PC-9 (cell line): ENCODE data around the gene GMDS. TPM values are rescaled to one million over a fixed set of nuclear protein-coding genes. Genes with fewer than 3 reads are reported as not detected.
A peak's percentile ranks its signal among the peaks of the same experiment; 100 is the strongest.

Experiments used
- BruUV-seq: library from RNA; stranded (reverse); fragments of 400-500 nt; replicated peaks from 2 replicates; lab custom pipeline; 2021; lab: Mats Ljungman, UMichigan
- CTCF ChIA-PET: fragments of 300-600 bp; sonication (Branson Sonifier 250); formaldehyde crosslinking; loops from one replicate; lab custom pipeline; 2022; ENCODE audit warnings: antibody characterized with exemption; lab: Charles Lee
- POLR2A ChIA-PET: fragments of 300-600 bp; sonication (Branson Sonifier 250); formaldehyde crosslinking; loops from one replicate; lab custom pipeline; 2022; ENCODE audit warnings: antibody characterized with exemption; ENCODE audit not compliant: unreplicated experiment; lab: Charles Lee
- DNase-seq, 2 experiments: peaks; one replicate each; pipeline versions ENCODE4 v3.0.0 to v3.0.0-alpha.2; 2015 to 2022; ENCODE audit warnings: mixed read lengths in 1 of 2
- H2AFZ ChIP-seq: fragments of 200-600 bp; sonication (generic); 2 replicates; pipeline ENCODE4 v1.8.1; 2017; ENCODE audit warnings: antibody characterized with exemption
- H3F3A ChIP-seq: fragments of 200-600 bp; sonication (generic); 2 replicates; pipeline ENCODE4 v1.8.1; 2017; ENCODE audit warnings: antibody characterized with exemption, mild to moderate bottlenecking, low read depth; ENCODE audit not compliant: insufficient read depth
- H3K27ac ChIP-seq: fragments of 200-600 bp; sonication (generic); 2 replicates; pipeline ENCODE4 v1.6.1; 2016; ENCODE audit warnings: mixed run types
- H3K27me3 ChIP-seq: fragments of 200-600 bp; sonication (generic); 2 replicates; pipeline ENCODE4 v1.6.1; 2016; ENCODE audit warnings: low read depth, mixed run types; ENCODE audit not compliant: insufficient read depth
- H3K36me3 ChIP-seq: fragments of 200-600 bp; sonication (generic); 2 replicates; pipeline ENCODE4 v1.6.1; 2016; ENCODE audit warnings: low read depth, mixed run types
- H3K4me1 ChIP-seq: fragments of 200-600 bp; sonication (generic); replicated peaks from 2 replicates; pipeline ENCODE4 v1.6.1; 2016; ENCODE audit warnings: mixed run types; ENCODE audit not compliant: insufficient read depth
- H3K4me2 ChIP-seq: fragments of 200-600 bp; sonication (generic); 2 replicates; pipeline ENCODE4 v1.6.1; 2017; ENCODE audit warnings: mixed run types
- H3K4me3 ChIP-seq: fragments of 200-600 bp; sonication (generic); 2 replicates; pipeline ENCODE4 v1.6.1; 2016; ENCODE audit warnings: mixed run types
- H3K79me2 ChIP-seq: fragments of 200-600 bp; sonication (generic); 2 replicates; pipeline ENCODE4 v1.6.1; 2017; ENCODE audit warnings: low read depth, mixed run types
- H3K9me2 ChIP-seq: fragments of 200-600 bp; sonication (generic); 2 replicates; pipeline ENCODE4 v1.8.1; 2017; ENCODE audit warnings: mild to moderate bottlenecking; ENCODE audit not compliant: insufficient read depth
- H3K9me3 ChIP-seq: fragments of 200-600 bp; sonication (generic); 2 replicates; pipeline ENCODE4 v1.8.1; 2016; ENCODE audit warnings: low read depth; ENCODE audit not compliant: insufficient read depth
- H4K20me1 ChIP-seq: fragments of 200-600 bp; sonication (generic); 2 replicates; pipeline ENCODE4 v1.8.1; 2017; ENCODE audit not compliant: insufficient read depth
- EZH2 ChIP-seq: fragments of 200-600 bp; sonication (generic); IDR thresholded peaks from 2 replicates; pipeline ENCODE4 v1.8.0; 2017; ENCODE audit warnings: antibody characterized with exemption, low read depth
- intact Hi-C: fragments of 100-400 bp; cut with micrococcal nuclease; formaldehyde crosslinking; loops from one replicate; pipeline ENCODE4 v1.10.0; 2022; ENCODE audit not compliant: unreplicated experiment
- total RNA-seq: library from RNA; stranded (reverse); gene quantifications from 2 replicates; pipeline ENCODE4 v1.2.3, GENCODE V29; 2021
- TF ChIP-seq, protein P1 (sequence below): fragments of 200-600 bp; sonication (generic); conservative IDR thresholded peaks from 2 replicates; pipeline ENCODE4 v1.6.1; 2017; ENCODE audit warnings: mixed run types, antibody characterized with exemption, mild to moderate bottlenecking, moderate library complexity

Gene GMDS
- total RNA-seq, 1 experiment from 2014 or later = 30.1 TPM

DNA sequence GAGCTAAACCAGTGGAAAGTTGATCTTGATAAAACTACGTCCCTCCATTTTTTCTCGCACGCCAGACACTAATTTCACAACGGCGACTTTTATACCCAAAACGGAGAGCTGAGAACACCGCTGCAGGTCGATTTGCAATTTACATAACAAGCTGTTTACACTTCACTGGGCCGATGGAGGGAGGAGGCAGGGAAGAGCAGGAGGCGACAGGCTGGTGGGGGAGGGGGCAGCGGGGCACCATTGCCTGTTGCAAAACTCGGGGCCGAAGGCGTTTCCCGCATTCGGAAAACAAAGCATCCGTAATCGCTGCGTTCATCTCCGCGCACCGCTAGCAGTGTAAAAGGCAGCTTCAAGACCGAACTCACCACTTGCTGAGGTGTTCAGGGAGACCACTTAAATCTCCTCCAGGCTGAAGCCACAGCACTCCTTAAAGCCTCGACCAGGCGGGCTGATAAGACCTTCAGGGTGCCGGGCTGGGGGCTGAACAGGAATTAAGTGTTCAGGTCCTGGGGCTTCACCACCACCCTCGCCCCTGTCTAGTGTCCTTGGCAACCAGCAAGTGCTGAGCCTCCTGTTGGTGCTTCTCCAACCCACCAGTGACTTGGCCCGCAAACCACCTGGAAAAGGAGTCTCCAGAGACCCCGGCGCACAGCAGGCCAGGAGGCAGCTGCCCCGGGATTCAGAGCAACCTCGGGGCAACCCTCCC is 637.7 kb downstream of the GMDS start:
- intact Hi-C loops = loop anchor here (1.0 to 10.0 kb wide), 6 partner anchors 63 to 1027 kb away; no protein-coding TSS in a partner anchor
- H3K4me2 ChIP-seq = peak overlapping the region; percentile 66
- CTCF ChIA-PET = interaction anchor here (0.9 kb wide), 1 partner anchor 79 kb away, joined by 6 read pairs; no protein-coding TSS in a partner anchor

DNA sequence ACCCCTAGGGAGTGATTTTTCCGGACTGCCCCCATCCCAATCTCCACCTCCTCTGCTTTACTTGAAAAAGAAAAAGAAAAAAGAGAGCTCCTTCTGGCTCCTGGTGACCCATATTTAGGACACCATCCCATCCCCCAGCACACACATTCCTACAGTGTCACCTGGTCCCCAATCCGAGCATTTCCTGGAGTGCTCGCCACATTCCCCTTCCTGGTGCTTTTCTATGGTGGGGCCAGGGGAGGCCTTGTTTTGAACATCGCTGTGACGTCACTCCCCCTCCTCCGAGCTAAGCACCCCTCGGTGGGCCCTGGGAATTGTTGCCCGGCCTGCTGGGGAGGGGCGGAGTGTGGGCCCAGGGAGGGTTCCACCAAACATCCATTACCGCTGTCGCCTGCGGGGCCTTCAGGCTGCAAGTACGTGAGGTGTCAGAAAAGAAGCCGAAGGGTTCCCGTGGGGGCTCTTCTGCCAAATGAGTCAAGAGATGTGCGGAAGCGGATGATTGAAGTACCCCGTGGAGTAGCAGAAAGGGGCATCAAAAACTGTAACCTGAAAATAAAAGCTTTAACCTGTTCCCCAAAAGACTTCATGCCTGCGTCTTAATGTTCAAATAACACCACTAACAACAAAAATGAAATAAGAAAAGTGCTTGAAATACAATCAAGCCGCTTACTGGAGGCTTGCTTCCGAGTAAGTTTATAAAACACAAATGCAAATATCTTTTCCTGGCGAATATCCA is 638.5 kb downstream of the GMDS start:
- Histone ChIP-seq H3K79me2 (peaks cover 8% of the 10 kb centered on the region), H3K4me2 (peak overlapping the region; percentile 66), H3K27ac (0 out of 2 replicates have a peak overlapping the region, but pooled peaks have one; percentile 16), H3K4me3 (peak overlapping the region; percentile 17; the same call in 1 of the 2 replicates), H3K36me3 (no peaks in the 10 kb centered on the region), H4K20me1 (no peaks in the 10 kb centered on the region), H3K4me1 (no peaks in the 10 kb centered on the region; the same call in 1 of the 2 replicates), H3K9me2 (no peaks in the 10 kb centered on the region), H2AFZ (0 out of 2 replicates have a peak overlapping the region, but pooled peaks have one; percentile 34), H3F3A (no peaks in the 10 kb centered on the region), H3K9me3 (no peaks in the 10 kb centered on the region), H3K27me3 (no peaks in the 10 kb centered on the region)
- CTCF ChIA-PET = interaction anchor here (0.9 to 1.1 kb wide), 2 partner anchors 80 to 747 kb away, joined by 3 to 6 read pairs; no protein-coding TSS in a partner anchor
- intact Hi-C loops = loop anchor here (1.0 to 10.0 kb wide), 5 partner anchors 64 to 1028 kb away; no protein-coding TSS in a partner anchor
- TF ChIP-seq, protein P1, sequence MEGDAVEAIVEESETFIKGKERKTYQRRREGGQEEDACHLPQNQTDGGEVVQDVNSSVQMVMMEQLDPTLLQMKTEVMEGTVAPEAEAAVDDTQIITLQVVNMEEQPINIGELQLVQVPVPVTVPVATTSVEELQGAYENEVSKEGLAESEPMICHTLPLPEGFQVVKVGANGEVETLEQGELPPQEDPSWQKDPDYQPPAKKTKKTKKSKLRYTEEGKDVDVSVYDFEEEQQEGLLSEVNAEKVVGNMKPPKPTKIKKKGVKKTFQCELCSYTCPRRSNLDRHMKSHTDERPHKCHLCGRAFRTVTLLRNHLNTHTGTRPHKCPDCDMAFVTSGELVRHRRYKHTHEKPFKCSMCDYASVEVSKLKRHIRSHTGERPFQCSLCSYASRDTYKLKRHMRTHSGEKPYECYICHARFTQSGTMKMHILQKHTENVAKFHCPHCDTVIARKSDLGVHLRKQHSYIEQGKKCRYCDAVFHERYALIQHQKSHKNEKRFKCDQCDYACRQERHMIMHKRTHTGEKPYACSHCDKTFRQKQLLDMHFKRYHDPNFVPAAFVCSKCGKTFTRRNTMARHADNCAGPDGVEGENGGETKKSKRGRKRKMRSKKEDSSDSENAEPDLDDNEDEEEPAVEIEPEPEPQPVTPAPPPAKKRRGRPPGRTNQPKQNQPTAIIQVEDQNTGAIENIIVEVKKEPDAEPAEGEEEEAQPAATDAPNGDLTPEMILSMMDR = no peak
- TF ChIP-seq EZH2 = no peak
- POLR2A ChIA-PET = interaction anchor here (0.5 to 0.9 kb wide), 2 partner anchors 162 to 825 kb away, joined by 3 to 4 read pairs; no protein-coding TSS in a partner anchor
- DNase-seq = peak in 1 of 2 experiments; percentile 27
- BruUV-seq = no TSS peak

More for the DNA sequence above, 637.7 kb downstream of the GMDS start:
- DNase-seq = peak; percentile 39 to 61
- no peaks in the 10 kb centered on the region for H3F3A ChIP-seq
- no peaks in the 10 kb centered on the region for H4K20me1 ChIP-seq
- H3K27me3 ChIP-seq = no peaks in the 10 kb centered on the region
- BruUV-seq = no TSS peak
- POLR2A ChIA-PET = interaction anchor here (0.5 to 0.9 kb wide), 2 partner anchors 161 to 825 kb away, joined by 3 to 4 read pairs; no protein-coding TSS in a partner anchor
- TF ChIP-seq EZH2 = no peak
- TF ChIP-seq, protein P1 = no peak
- peak overlapping the region; percentile 17; the same call in 1 of the 2 replicates for H3K4me3 ChIP-seq
- peaks cover 15% of the 10 kb centered on the region for H3K79me2 ChIP-seq
- H3K36me3 ChIP-seq = no peaks in the 10 kb centered on the region
- H3K27ac ChIP-seq = 0 out of 2 replicates have a peak overlapping the region, but pooled peaks have one; percentile 16
- H3K4me1 ChIP-seq = no peaks in the 10 kb centered on the region; the same call in 1 of the 2 replicates
- H2AFZ ChIP-seq = 0 out of 2 replicates have a peak overlapping the region, but pooled peaks have one; percentile 34
- no peaks in the 10 kb centered on the region for H3K9me3 ChIP-seq
- H3K9me2 ChIP-seq = no peaks in the 10 kb centered on the region
